ENCODE data around the gene RNFT1. TPM values are rescaled to one million over a fixed set of nuclear protein-coding genes. Genes with fewer than 3 reads are reported as not detected.
"Not testable (repeated sequence)": the region's sequence is repeated elsewhere in the genome, so short reads cannot be mapped to it uniquely, and the experiment has no call there.

Gene RNFT1
- 30.7 TPM for total RNA-seq
- long read RNA-seq, transcript RNFT1-204 (8 exons, 1,893 nt) = minor isoform, 6 of 114 reads
- long read RNA-seq, transcript RNFT1-201 (9 exons, 2,101 nt) = major isoform, 79 of 114 reads
- long read RNA-seq, partial matches to known transcripts = 11 of 114 reads
- long read RNA-seq, other reads (novel, unspliced or antisense) = 11 of 114 reads

DNA sequence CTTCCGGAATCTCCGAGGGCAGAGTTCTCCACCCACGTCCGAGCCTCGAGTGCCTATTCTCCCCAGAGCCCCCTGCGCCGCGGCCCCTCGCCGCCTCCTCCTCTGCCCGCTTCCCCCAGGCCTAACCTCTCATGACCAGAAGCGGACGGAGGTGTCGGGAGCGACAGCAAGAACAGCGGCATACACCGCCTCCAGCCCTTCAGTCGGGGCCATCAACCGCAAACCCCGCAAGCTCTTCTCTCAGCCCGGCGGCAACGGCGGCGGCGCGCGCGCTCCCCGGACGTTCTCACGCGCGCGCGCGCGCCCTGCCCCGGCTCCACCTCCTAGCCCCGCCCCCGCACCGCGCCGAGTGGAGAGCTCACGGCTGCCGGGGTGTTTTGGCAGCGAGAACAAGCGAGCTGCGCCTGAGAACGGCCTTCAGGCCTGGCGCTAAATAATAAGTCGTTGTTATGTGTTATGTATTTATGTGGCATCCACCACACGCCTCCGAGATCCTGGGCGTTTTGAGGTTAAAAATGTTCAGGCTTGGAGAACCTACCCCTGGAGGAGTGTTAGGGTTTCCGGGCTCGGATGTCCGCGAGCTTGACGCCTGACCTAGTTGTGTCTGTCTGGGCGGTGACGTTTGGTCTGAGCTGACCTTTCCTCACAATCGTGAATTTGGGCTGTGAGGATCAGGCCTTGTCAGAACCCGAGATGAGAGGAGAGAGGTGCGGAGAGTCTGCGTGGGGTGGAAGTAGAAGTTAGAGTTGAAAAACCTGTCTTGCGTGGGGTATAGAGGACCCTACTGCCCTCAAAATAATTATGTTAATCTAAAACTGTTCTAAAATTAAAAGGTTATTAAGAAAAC is at the start of gene RNFT1:
RNFT1 (minus strand) TSS at position 259 of the 847 bp plus-strand sequence; CDS start at position 182, 77 bp downstream.
- DNase-seq (ENCODE audit: low spot score) = peak; percentile 97

GRCh38 chr17:60009326-60009725 is 44.8 kb upstream of the RNFT1 start:
- DNase-seq (ENCODE audit: low spot score) = not testable (repeated sequence)

DNA sequence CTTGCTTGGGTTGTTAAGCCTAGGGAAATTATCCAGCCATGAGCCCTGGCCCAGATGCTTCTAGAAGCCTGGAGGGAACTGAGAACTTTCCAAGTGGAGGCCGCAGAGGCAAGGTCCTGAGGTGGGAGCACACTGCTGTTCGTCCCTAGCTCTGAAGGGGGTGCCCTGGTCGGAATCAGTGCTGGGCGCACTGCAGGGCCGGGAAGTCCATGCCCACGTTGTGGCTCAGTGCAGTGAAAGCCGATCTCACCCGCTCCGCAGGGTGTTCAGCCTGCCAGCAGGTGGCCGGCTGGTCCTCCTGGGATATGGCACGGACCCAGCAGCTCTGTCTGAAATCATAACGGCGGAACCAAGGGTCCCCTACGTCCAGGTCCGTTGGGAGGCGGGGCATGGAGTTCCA is 43.8 kb upstream of the RNFT1 start:
- not testable (repeated sequence) for DNase-seq (ENCODE audit: low spot score)

GRCh38 chr17:60006160-60006559 is 41.6 kb upstream of the RNFT1 start:
- no peak for DNase-seq (ENCODE audit: low spot score)

DNA sequence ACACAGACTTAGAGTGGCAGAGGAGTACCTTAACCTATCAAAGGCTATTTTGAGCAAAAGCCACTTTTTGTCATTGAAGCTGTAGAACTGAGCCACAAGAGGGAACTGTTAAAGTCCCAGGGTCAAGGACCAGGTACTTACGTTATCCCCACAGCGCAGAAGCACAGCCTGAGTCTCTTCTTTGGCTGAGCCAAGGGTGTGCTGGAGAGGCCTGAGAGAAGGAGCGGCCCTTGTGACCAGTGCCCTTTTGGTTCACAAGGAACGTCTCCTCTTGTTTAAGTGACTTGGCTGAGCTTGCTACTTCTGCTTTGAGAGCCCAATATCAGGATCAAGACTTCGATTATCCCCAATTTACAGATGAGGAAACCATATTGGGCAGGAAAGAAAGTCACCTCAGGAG is 40.0 kb upstream of the RNFT1 start:
- not testable (repeated sequence) for DNase-seq (ENCODE audit: low spot score)

DNA sequence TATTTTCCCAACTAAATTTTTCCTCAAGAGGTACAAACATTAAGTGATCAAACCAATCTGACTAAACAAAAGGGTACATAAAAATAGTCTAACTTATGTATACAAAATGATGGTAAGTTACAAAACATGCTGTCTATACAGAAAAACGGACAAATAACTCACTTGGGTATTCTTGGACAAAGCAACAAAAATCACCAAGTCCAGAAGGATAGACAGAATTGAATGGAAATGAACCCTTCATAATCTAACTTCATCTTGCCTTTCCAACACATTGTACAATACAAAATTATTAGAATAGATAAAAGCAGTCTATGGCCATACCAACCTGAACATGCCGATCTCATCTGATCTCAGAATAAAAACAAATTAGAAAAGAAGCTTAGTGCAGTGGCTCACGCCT is 37.9 kb upstream of the RNFT1 start:
- not testable (repeated sequence) for DNase-seq (ENCODE audit: low spot score)

DNA sequence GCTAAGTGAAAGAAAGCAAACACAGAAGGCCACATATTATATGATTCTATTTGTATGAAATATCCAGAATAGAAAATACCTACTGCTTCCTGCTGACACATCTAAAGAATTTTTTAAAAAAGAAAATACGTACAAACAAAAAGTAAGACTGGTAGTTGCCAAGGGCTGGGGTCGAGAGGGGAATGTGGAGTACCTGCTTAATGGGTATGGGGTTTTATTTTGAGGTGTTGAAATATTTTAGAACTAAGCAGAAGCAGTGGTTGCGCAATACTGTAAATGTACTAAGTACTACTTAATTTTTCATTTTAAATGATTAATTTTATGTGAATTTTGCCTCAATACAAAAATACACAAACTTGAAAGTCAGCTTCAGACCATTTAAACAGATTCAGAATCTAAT is 32.1 kb upstream of the RNFT1 start:
- DNase-seq (ENCODE audit: low spot score) = not testable (repeated sequence)

DNA sequence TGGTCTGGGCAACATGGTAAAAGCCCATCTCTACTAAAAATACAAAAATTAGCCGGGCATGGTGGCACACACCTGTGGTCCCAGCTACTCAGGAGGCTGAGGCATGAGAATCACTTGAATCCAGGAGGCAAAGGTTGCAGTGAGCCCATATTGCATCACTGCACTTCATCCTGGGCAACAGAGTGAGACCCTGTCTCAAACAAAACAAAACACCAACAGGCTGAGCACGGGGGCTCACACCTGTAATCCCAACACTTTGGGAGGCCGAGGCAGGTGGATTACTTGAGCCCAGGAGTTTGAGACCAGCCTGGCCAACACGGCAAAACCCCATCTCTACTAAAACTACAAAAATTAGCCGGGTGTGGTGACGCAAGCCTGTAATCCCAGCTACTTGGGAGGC is 10.6 kb upstream of the RNFT1 start:
- DNase-seq (ENCODE audit: low spot score) = not testable (repeated sequence)

GRCh38 chr17:59973483-59973882 is 8.9 kb upstream of the RNFT1 start:
- DNase-seq (ENCODE audit: low spot score) = not testable (repeated sequence)

DNA sequence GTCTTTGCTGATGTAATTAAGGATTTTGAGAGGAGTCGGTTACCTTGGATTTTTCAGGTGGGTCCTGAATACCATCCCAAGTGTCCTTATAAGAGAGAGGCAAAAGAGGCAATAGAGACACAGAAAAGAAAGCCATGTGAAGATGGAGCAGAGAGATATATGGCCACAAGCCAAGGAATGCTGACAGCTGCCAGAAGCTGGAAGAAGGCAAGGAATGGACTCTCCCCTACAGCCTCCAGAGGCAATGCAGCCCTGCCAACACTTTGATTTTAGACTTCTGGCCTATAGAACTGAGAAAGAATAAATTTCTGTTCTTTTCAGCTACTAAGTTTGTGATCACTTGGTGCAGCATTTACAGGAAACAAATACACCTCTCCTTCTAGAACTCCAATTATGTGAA is 8.2 kb upstream of the RNFT1 start:
- no peak for DNase-seq (ENCODE audit: low spot score)

GRCh38 chr17:59971771-59972170 is 7.2 kb upstream of the RNFT1 start:
- DNase-seq (ENCODE audit: low spot score) = not testable (repeated sequence)

DNA sequence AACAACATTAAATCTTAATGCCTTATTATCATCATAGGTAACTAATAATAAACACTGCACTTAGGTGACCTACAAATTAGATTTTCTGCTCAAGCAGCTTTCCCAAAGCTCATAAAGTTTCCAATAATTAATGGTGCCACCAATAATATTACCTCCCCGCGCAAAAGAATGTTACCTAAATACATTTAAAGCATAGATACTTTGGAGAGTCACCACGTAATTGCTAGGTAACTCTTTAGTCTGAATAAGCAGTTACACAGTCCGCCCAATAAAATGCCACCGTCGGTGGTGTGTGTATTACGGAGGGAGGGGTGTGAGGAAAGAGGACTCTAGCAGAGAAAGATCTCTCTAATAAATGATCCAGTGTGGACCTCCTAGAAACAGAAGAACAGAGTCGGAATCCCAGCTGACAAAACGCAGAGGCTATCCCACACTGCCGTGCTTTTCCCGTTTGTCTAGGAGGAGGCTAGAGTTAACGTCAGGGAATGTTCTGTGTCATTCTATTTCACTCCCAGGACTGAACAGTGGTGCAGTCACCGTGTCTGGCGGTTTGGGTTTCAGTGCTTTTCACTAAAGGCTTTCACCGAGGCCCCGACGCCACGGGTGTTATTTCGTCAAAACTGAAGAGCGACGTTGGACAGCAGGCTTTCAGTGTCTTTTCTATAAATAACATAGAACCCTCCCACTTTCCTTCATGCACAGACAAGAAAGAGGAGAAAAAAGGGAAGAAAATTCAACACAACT is 630 bp downstream of the RNFT1 start:
- DNase-seq (ENCODE audit: low spot score) = no peak

DNA sequence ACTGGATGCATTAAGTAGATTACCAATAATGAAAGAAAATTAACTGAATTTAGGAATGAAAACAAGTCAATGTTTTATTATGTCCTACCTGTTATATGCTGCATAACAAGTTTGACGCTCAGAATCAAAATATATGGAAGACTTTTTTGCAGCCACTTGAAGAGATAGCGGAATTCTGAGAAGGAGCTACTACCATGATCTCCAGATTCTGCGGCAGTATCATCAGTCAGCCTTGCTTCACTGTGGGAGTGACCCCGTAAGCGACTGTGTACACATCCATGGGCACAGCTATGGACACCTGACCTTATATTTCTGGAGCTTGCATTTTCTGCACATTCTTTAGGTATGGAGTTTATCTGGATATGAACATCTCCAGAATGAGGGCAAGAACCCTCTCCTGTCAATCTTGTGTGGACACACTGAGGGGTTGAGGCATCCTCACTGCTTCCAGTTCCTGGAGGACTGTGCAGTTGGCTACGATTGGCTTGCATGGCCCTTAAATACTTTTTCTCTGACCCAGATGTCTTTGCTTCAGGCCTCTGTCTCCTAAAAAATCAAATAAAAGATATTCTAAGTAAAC is 1.7 kb downstream of the RNFT1 start:
- DNase-seq (ENCODE audit: low spot score) = no peak

- not testable (repeated sequence) for DNase-seq (ENCODE audit: low spot score)
Observed at GRCh38 chr17:59959574-59959973, 5.0 kb downstream of the RNFT1 start.

- no peak for DNase-seq (ENCODE audit: low spot score)
Observed at GRCh38 chr17:59954856-59955255, 9.7 kb downstream of the RNFT1 start.

- no peak for DNase-seq (ENCODE audit: low spot score)
Observed at GRCh38 chr17:59950049-59950448, 14.5 kb downstream of the RNFT1 start.

DNA sequence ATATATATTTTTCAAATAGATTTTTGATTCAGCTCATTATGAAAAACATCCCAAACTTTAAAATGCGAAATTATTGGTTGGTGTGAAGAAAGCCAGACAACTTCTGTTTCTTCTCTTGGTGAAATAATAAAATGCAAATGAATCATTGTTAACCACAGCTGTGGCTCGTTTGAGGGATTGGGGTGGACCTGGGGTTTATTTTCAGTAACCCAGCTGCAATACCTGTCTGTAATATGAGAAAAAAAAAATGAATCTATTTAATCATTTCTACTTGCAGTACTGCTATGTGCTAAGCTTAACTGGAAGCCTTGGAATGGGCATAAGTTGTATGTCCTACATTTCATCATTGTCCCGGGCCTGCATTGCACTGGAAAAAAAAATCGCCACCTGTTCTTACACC is 17.2 kb downstream of the RNFT1 start:
- not testable (repeated sequence) for DNase-seq (ENCODE audit: low spot score)

DNA sequence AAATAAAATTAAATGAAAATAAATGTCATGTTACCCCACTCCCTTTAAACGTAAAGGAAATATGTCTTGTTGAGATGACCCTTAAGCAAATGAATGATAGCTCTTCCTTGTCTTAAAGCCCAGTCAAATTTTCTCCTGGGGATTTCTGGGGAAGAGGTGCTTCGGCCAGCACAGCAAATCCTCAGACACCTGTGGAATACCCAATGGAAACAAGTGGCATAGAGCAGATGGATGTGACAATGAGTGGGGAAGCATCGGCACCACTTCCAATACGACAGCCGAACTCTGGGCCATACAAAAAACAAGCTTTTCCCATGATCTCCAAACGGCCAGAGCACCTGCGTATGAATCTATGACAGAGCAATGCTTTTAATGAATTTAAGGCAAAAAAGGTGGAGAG is 18.1 kb downstream of the RNFT1 start:
- not testable (repeated sequence) for DNase-seq (ENCODE audit: low spot score)

GRCh38 chr17:59941131-59941530 is 23.4 kb downstream of the RNFT1 start:
- no peak for DNase-seq (ENCODE audit: low spot score)

- not testable (repeated sequence) for DNase-seq (ENCODE audit: low spot score)
Observed at GRCh38 chr17:59940697-59941096, 23.8 kb downstream of the RNFT1 start.

DNA sequence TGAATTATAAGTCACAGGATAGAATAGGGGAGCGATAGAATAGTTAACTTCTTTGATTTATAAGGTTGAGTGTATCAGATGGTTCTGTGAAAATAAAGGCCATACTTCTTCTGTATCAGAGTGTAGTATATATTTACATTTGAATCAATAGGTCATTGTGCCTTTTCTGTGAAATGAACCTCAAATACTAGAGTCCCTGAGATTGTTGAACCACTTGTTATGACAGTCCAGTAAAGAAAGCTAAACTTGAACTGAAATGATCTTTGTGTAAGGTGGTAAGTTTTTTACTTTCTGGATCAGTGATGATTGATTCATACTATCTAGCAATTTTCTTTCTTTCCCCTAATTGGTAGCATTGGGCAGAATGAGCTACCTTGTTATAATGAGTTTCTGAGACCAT is 31.2 kb downstream of the RNFT1 start:
- not testable (repeated sequence) for DNase-seq (ENCODE audit: low spot score)

DNA sequence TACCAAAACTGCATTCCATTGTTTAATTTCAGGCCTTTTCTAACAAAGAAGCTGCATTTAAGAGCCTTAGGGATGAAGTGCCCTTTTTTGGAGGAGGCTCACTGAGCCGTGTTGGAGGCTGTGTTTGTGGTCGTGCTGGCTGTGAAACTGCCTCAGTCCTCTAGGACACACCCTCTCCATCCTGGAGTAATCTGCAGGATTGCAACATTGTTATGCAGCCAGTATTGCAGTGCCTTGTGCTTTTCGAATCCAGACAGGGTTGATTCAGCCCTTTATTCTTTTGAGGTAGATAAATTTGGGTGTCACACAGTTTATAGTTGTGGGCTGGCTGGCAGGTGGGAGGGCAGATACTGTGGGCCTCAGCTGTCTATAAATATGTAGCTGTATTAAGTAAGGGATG is 33.8 kb downstream of the RNFT1 start:
- DNase-seq (ENCODE audit: low spot score) = not testable (repeated sequence)

Measured in mesenteric fat pad (tissue), 1 donor.